GM21367 (cell line): ENCODE results near the gene RASGRP2.

Experiments used
- ATAC-seq: cut with Tn5 transposase; IDR thresholded peaks from one replicate; pipeline ENCODE4 v1.9.1; 2021; ENCODE audit not compliant: unreplicated experiment

RASGRP2 gene

GRCh38 chr11:64757549-64758329 lies 13.8 kb upstream of the RASGRP2 start:
- ATAC-seq, result no peak

GRCh38 chr11:64755681-64756361 lies 11.9 kb upstream of the RASGRP2 start:
- no peak for ATAC-seq

GRCh38 chr11:64754919-64755662 lies 11.1 kb upstream of the RASGRP2 start:
- no peak for ATAC-seq

- ATAC-seq, result no peak
Observed at GRCh38 chr11:64754124-64754918, 10.4 kb upstream of the RASGRP2 start.

- no peak for ATAC-seq
Observed at GRCh38 chr11:64753380-64754123, 9.6 kb upstream of the RASGRP2 start.

GRCh38 chr11:64753019-64753379 lies 9.1 kb upstream of the RASGRP2 start:
- no peak for ATAC-seq

- no peak for ATAC-seq
Observed at GRCh38 chr11:64752175-64752970, 8.4 kb upstream of the RASGRP2 start.

GRCh38 chr11:64751580-64751979 lies 7.6 kb upstream of the RASGRP2 start:
- ATAC-seq, result no peak

- no peak for ATAC-seq
Observed at GRCh38 chr11:64751136-64751535, 7.2 kb upstream of the RASGRP2 start.

- ATAC-seq, result no peak
Observed at GRCh38 chr11:64750361-64751054, 6.6 kb upstream of the RASGRP2 start.

GRCh38 chr11:64747961-64748665 lies 4.2 kb upstream of the RASGRP2 start:
- ATAC-seq, result no peak

GRCh38 chr11:64746486-64746885 lies 2.5 kb upstream of the RASGRP2 start:
- ATAC-seq, result no peak

- ATAC-seq, result no peak
Observed at GRCh38 chr11:64745521-64746328, 1.8 kb upstream of the RASGRP2 start.

GRCh38 chr11:64745189-64745520 lies 1.2 kb upstream of the RASGRP2 start:
- no peak for ATAC-seq

GRCh38 chr11:64744544-64745188 lies 724 bp upstream of the RASGRP2 start:
- ATAC-seq, result no peak

- no peak for ATAC-seq
Observed at GRCh38 chr11:64742889-64743590, 902 bp downstream of the RASGRP2 start.
